Testis (tissue), 2 donors: ENCODE measurements around the gene GTPBP4.

Experiments used
- CTCF ChIP-seq, 3 experiments: fragments of 450-650 bp in 2 of 3; fragments of 200-600 bp in 1 of 3; sonication (generic) in 1 of 3; IDR thresholded peaks; one replicate each; pipeline ENCODE4 v1.5.1; 2016 to 2019; ENCODE audit warnings: antibody characterized with exemption in 3 of 3, mild to moderate bottlenecking in 2 of 3, moderate library complexity in 1 of 3
- POLR2A ChIP-seq: fragments of 450-650 bp; IDR thresholded peaks from one replicate; pipeline ENCODE4 v1.6.1; 2017; ENCODE audit warnings: antibody characterized with exemption, mild to moderate bottlenecking, moderate library complexity

- TF ChIP-seq CTCF (IDR thresholded peaks at IDR 0.05): no peak
- TF ChIP-seq POLR2A: no peak
Observed at GRCh38 chr10:966466-967235, 21.6 kb upstream of the GTPBP4 start.
